ENCODE data around the gene NOTCH1.

GRCh38 chr9:136545692-136545964 lies 220 bp downstream of the NOTCH1 start:
- no peak for TF ChIP-seq CREB5 (CRISPR knock-in tag; IDR thresholded peaks at IDR 0.05; ENCODE audit: low read depth)
- no peak for TF ChIP-seq ISL1 (CRISPR knock-in tag; IDR thresholded peaks at IDR 0.05)
- TF ChIP-seq SNAI2 (CRISPR knock-in tag; IDR thresholded peaks at IDR 0.05), result no peak
- TF ChIP-seq CSRNP3 (CRISPR knock-in tag; IDR thresholded peaks at IDR 0.05), result no peak
- no peak for TF ChIP-seq ARNTL (CRISPR knock-in tag; IDR thresholded peaks at IDR 0.05; ENCODE audit: borderline replicate concordance, low read depth)
- TF ChIP-seq ZNF565 (CRISPR knock-in tag; conservative IDR thresholded peaks at IDR 0.05; ENCODE audit: low read depth), result no peak
- no peak for TF ChIP-seq PPARA (CRISPR knock-in tag; IDR thresholded peaks at IDR 0.05; ENCODE audit: borderline replicate concordance)
- TF ChIP-seq ZFP30 (CRISPR knock-in tag; IDR thresholded peaks at IDR 0.05), result no peak

Measured in SK-N-SH treated with all-trans-retinoic acid at 6 μM for 48 hours (cell line).